Tongue (tissue), 2 donors: Measurements from ENCODE around the gene PIGN. TPM values are rescaled to one million over a fixed set of nuclear protein-coding genes. Genes with fewer than 3 reads are reported as not detected.
"Not testable (repeated sequence)": the region's sequence is repeated elsewhere in the genome, so short reads cannot be mapped to it uniquely, and the experiment has no call there.

Source experiments
- DNase-seq: peaks from one replicate; pipeline ENCODE4 v3.0.0-alpha.2; 2015
- total RNA-seq: library from RNA; depleted of rRNA; stranded (reverse); fragments of >200 nt; gene quantifications from one replicate; pipeline ENCODE4 v1.2.3, GENCODE V29; 2014

The PIGN gene
- total RNA-seq, 1 donor from 2014 or later = 58.5 TPM

- DNase-seq = no peak
These were observed 124.9 kb downstream of the PIGN start for GRCh38 chr18:62061821-62062478.

GRCh38 chr18:62060820-62061219 is 126.0 kb downstream of the PIGN start:
- DNase-seq = no peak

- no peak for DNase-seq
These were observed 131.8 kb downstream of the PIGN start for GRCh38 chr18:62054929-62055498.

GRCh38 chr18:62048279-62048678 is 138.6 kb downstream of the PIGN start:
- no peak for DNase-seq

GRCh38 chr18:62045316-62045715 is 141.5 kb downstream of the PIGN start:
- DNase-seq = no peak

- no peak for DNase-seq
These were observed 142.3 kb downstream of the PIGN start for GRCh38 chr18:62044490-62045000.

GRCh38 chr18:62037989-62038778 is 148.7 kb downstream of the PIGN start:
- peak; percentile 61 for DNase-seq

- DNase-seq = no peak
These were observed 149.7 kb downstream of the PIGN start for GRCh38 chr18:62037012-62037742.

- DNase-seq = not testable (repeated sequence)
These were observed 152.6 kb downstream of the PIGN start for GRCh38 chr18:62034286-62034685.

- no peak for DNase-seq
These were observed 153.1 kb downstream of the PIGN start for GRCh38 chr18:62033756-62034155.

GRCh38 chr18:62033207-62033606 is 153.6 kb downstream of the PIGN start:
- no peak for DNase-seq

GRCh38 chr18:62030091-62030985 is 156.5 kb downstream of the PIGN start:
- DNase-seq = peak; percentile 16

GRCh38 chr18:62028715-62029114 is 158.1 kb downstream of the PIGN start:
- no peak for DNase-seq

- DNase-seq = no peak
These were observed 158.8 kb downstream of the PIGN start for GRCh38 chr18:62027914-62028520.

GRCh38 chr18:62026586-62026985 is 160.3 kb downstream of the PIGN start:
- no peak for DNase-seq

GRCh38 chr18:62024983-62025382 is 161.9 kb downstream of the PIGN start:
- no peak for DNase-seq

GRCh38 chr18:62023536-62023935 is 163.3 kb downstream of the PIGN start:
- no peak for DNase-seq

- no peak for DNase-seq
These were observed 168.2 kb downstream of the PIGN start for GRCh38 chr18:62018759-62019041.

- peak; percentile 96 for DNase-seq
These were observed 168.7 kb downstream of the PIGN start for GRCh38 chr18:62018034-62018758.

GRCh38 chr18:62017618-62018017 is 169.2 kb downstream of the PIGN start:
- DNase-seq = no peak

- DNase-seq = no peak
These were observed 175.4 kb downstream of the PIGN start for GRCh38 chr18:62011416-62011815.
